NCI-H2029 (cell line): ENCODE results near the gene SLC12A3.
"Not testable (repeated sequence)": the region's sequence is repeated elsewhere in the genome, so short reads cannot be mapped to it uniquely, and the experiment has no call there.

Experiments
- DNase-seq: peaks from one replicate; lab custom pipeline; 2025; lab: John Stamatoyannopoulos, UW

Gene SLC12A3

GRCh38 chr16:56869513-56870275 is 4.7 kb downstream of the SLC12A3 start:
- DNase-seq, result no peak

GRCh38 chr16:56870276-56870888 is 5.4 kb downstream of the SLC12A3 start:
- no peak for DNase-seq

GRCh38 chr16:56871172-56871593 is 6.2 kb downstream of the SLC12A3 start:
- no peak for DNase-seq

GRCh38 chr16:56872863-56873391 is 7.9 kb downstream of the SLC12A3 start:
- no peak for DNase-seq

GRCh38 chr16:56874800-56875199 is 9.8 kb downstream of the SLC12A3 start:
- no peak for DNase-seq

- no peak for DNase-seq
Measured at GRCh38 chr16:56876048-56876447, 11.0 kb downstream of the SLC12A3 start.

GRCh38 chr16:56877486-56878182 is 12.6 kb downstream of the SLC12A3 start:
- DNase-seq, result no peak

GRCh38 chr16:56878282-56878854 is 13.4 kb downstream of the SLC12A3 start:
- no peak for DNase-seq

GRCh38 chr16:56879276-56879675 is 14.3 kb downstream of the SLC12A3 start:
- DNase-seq, result no peak

- no peak for DNase-seq
Measured at GRCh38 chr16:56880176-56880575, 15.2 kb downstream of the SLC12A3 start.

GRCh38 chr16:56880685-56881084 is 15.7 kb downstream of the SLC12A3 start:
- no peak for DNase-seq

- no peak for DNase-seq
Measured at GRCh38 chr16:56882077-56882800, 17.2 kb downstream of the SLC12A3 start.

GRCh38 chr16:56883586-56883985 is 18.6 kb downstream of the SLC12A3 start:
- no peak for DNase-seq

- no peak for DNase-seq
Measured at GRCh38 chr16:56884026-56884582, 19.1 kb downstream of the SLC12A3 start.

GRCh38 chr16:56884929-56885328 is 19.9 kb downstream of the SLC12A3 start:
- not testable (repeated sequence) for DNase-seq

GRCh38 chr16:56885446-56886162 is 20.6 kb downstream of the SLC12A3 start:
- DNase-seq, result no peak

GRCh38 chr16:56886296-56886695 is 21.3 kb downstream of the SLC12A3 start:
- no peak for DNase-seq

GRCh38 chr16:56886826-56887225 is 21.8 kb downstream of the SLC12A3 start:
- no peak for DNase-seq

- DNase-seq, result no peak
Measured at GRCh38 chr16:56888806-56889205, 23.8 kb downstream of the SLC12A3 start.

- no peak for DNase-seq
Measured at GRCh38 chr16:56889206-56889605, 24.2 kb downstream of the SLC12A3 start.

- DNase-seq, result no peak
Measured at GRCh38 chr16:56891685-56892084, 26.7 kb downstream of the SLC12A3 start.
